DMS114 treated with DMSO at 0.1 percent for 48 hours (cell line): ENCODE measurements around the gene SMARCA1.
"Not testable (repeated sequence)": the region's sequence is repeated elsewhere in the genome, so short reads cannot be mapped to it uniquely, and the experiment has no call there.

Experiments
- DNase-seq: peaks from one replicate; lab custom pipeline; 2025; ENCODE audit not compliant: unreplicated experiment; lab: John Stamatoyannopoulos, UW

SMARCA1 gene

GRCh38 chrX:129523079-129523911, at the start of gene SMARCA1:
Gene SMARCA1, minus strand, starts transcription at chrX:129523490. Its CDS starts 120 bp downstream, at chrX:129523370.
- peak; percentile 10 for DNase-seq

- DNase-seq: no peak
Measured at GRCh38 chrX:129572422-129572821, 49.1 kb upstream of the SMARCA1 start.

GRCh38 chrX:129568349-129568748, 45.1 kb upstream of the SMARCA1 start:
- DNase-seq: no peak

- DNase-seq: no peak
Measured at GRCh38 chrX:129566073-129566472, 42.8 kb upstream of the SMARCA1 start.

- DNase-seq: no peak
Measured at GRCh38 chrX:129565046-129565650, 41.9 kb upstream of the SMARCA1 start.

- DNase-seq: not testable (repeated sequence)
Measured at GRCh38 chrX:129564345-129564744, 41.1 kb upstream of the SMARCA1 start.

GRCh38 chrX:129561453-129561852, 38.2 kb upstream of the SMARCA1 start:
- no peak for DNase-seq

GRCh38 chrX:129559783-129560182, 36.5 kb upstream of the SMARCA1 start:
- DNase-seq: no peak

- no peak for DNase-seq
Measured at GRCh38 chrX:129557844-129558480, 34.7 kb upstream of the SMARCA1 start.

GRCh38 chrX:129556806-129557315, 33.6 kb upstream of the SMARCA1 start:
- no peak for DNase-seq

- DNase-seq: not testable (repeated sequence)
Measured at GRCh38 chrX:129554816-129555215, 31.5 kb upstream of the SMARCA1 start.

GRCh38 chrX:129553619-129554288, 30.5 kb upstream of the SMARCA1 start:
- DNase-seq: no peak

GRCh38 chrX:129549124-129549523, 25.8 kb upstream of the SMARCA1 start:
- no peak for DNase-seq

GRCh38 chrX:129545408-129545807, 22.1 kb upstream of the SMARCA1 start:
- DNase-seq: no peak

- DNase-seq: no peak
Measured at GRCh38 chrX:129544780-129545179, 21.5 kb upstream of the SMARCA1 start.

GRCh38 chrX:129540722-129541184, 17.5 kb upstream of the SMARCA1 start:
- DNase-seq: no peak

- peak; percentile 12 for DNase-seq
Measured at GRCh38 chrX:129540068-129540653, 16.9 kb upstream of the SMARCA1 start, which contains the start of gene OCRL. Gene OCRL, plus strand, starts transcription at chrX:129540259. Its CDS starts 181 bp downstream, at chrX:129540440.

GRCh38 chrX:129534816-129535578, 11.7 kb upstream of the SMARCA1 start:
- DNase-seq: no peak

GRCh38 chrX:129531132-129531531, 7.8 kb upstream of the SMARCA1 start:
- DNase-seq: no peak

GRCh38 chrX:129530410-129530809, 7.1 kb upstream of the SMARCA1 start:
- DNase-seq: no peak
